Endothelial cell of umbilical vein (primary cell): ENCODE measurements around the gene ARHGAP9. TPM values are rescaled to one million over a fixed set of nuclear protein-coding genes. Genes with fewer than 3 reads are reported as not detected.

Experiments used
- BruUV-seq: library from RNA; stranded (reverse); fragments of 400-500 nt; replicated peaks from 2 replicates; lab custom pipeline; 2021; lab: Mats Ljungman, UMichigan
- CTCF ChIA-PET: fragments of 300-600, 350-600 bp; sonication (Branson Sonifier 250); formaldehyde crosslinking; loops from one replicate; lab custom pipeline; 2021; ENCODE audit warnings: antibody characterized with exemption, inconsistent platforms; lab: Charles Lee
- POLR2A ChIA-PET: fragments of 300-600, 350-600 bp; sonication (Branson Sonifier 250); formaldehyde crosslinking; loops from one replicate; lab custom pipeline; 2021; ENCODE audit warnings: antibody characterized with exemption, inconsistent platforms; lab: Charles Lee
- DNase-seq: peaks from one replicate; pipeline ENCODE4 v3.0.0-alpha.2; 2011; ENCODE audit warnings: low read depth, low spot score
- FAIRE-seq: peaks from 2 replicates; lab custom pipeline; 2011; peaks lifted over from hg19 to GRCh38; lab: Jason Lieb, UNC
- H2AFZ ChIP-seq: 2 replicates; pipeline ENCODE4 v1.6.0; 2012; ENCODE audit warnings: low read depth, low read length, control low read depth, inconsistent platforms
- H3K27ac ChIP-seq: 2 replicates; pipeline ENCODE4 v1.5.1; 2011; ENCODE audit warnings: low read depth, mild to moderate bottlenecking, control low read depth, low read length, moderate library complexity; ENCODE audit not compliant: insufficient read depth
- H3K27me3 ChIP-seq, 2 experiments: 2 replicates each; pipeline versions ENCODE4 v1.6.0 to v1.6.1; 2011; ENCODE audit warnings: low read length in 2 of 2, mixed read lengths in 1 of 2; ENCODE audit not compliant: control insufficient read depth in 2 of 2, insufficient read depth in 2 of 2
- H3K36me3 ChIP-seq, 2 experiments: 2 replicates in 1 of 2; 3 replicates in 1 of 2; pipeline ENCODE4 v1.5.1; 2011; ENCODE audit warnings: low read length in 2 of 2, mild to moderate bottlenecking in 1 of 2, moderate library complexity in 1 of 2; ENCODE audit not compliant: control insufficient read depth in 2 of 2, insufficient read depth in 2 of 2; ENCODE audit errors: extremely low read depth in 1 of 2
- H3K4me1 ChIP-seq: 3 replicates; pipeline ENCODE4 v1.5.1; 2011; ENCODE audit warnings: mild to moderate bottlenecking, low read length; ENCODE audit not compliant: control insufficient read depth, insufficient read depth; ENCODE audit errors: extremely low read depth
- H3K4me2 ChIP-seq: 2 replicates; pipeline ENCODE4 v1.6.1; 2011; ENCODE audit warnings: low read length, control low read depth, mixed read lengths; ENCODE audit not compliant: insufficient read depth
- H3K4me3 ChIP-seq, 3 experiments: fragments of 200-600 bp in 1 of 3; sonication (generic), shearing (Covaris generic) in 1 of 3; replicated peaks in 1 of 3; 2 replicates each; pipeline ENCODE4 v1.5.1; 2011 to 2016; ENCODE audit warnings: control low read depth in 3 of 3, low read length in 3 of 3, mild to moderate bottlenecking in 2 of 3, inconsistent platforms in 1 of 3, low read depth in 1 of 3, moderate library complexity in 1 of 3; ENCODE audit not compliant: insufficient read depth in 1 of 3
- H3K79me2 ChIP-seq: 2 replicates; pipeline ENCODE4 v1.6.0; 2012; ENCODE audit warnings: low read length, inconsistent platforms; ENCODE audit not compliant: control insufficient read depth, insufficient read depth
- H3K9ac ChIP-seq: replicated peaks from 2 replicates; pipeline ENCODE3; 2011; ENCODE audit warnings: low read length, control low read depth; ENCODE audit not compliant: insufficient read depth; ENCODE audit errors: extremely low read depth
- H3K9me1 ChIP-seq: replicated peaks from 3 replicates; pipeline ENCODE4 v1.6.0; 2011; ENCODE audit warnings: mild to moderate bottlenecking, low read length; ENCODE audit not compliant: control insufficient read depth, insufficient read depth; ENCODE audit errors: extremely low read depth
- H3K9me3 ChIP-seq: replicated peaks from 2 replicates; pipeline ENCODE4 v1.5.1; 2012; ENCODE audit warnings: low read length, inconsistent platforms; ENCODE audit not compliant: control insufficient read depth, insufficient read depth
- H4K20me1 ChIP-seq: replicated peaks from 2 replicates; pipeline ENCODE3; 2011; ENCODE audit warnings: mild to moderate bottlenecking, low read length; ENCODE audit not compliant: control insufficient read depth, insufficient read depth; ENCODE audit errors: extremely low read depth
- CTCF ChIP-seq, 2 donors: IDR thresholded peaks; 1 replicate in 1 of 2; 2 replicates in 1 of 2; pipeline ENCODE4 v1.5.1; 2011; ENCODE audit warnings: low read length in 2 of 2, mild to moderate bottlenecking in 2 of 2, moderate library complexity in 2 of 2, control low read depth in 1 of 2, inconsistent platforms in 1 of 2, low read depth in 1 of 2; ENCODE audit not compliant: insufficient read depth in 1 of 2; ENCODE audit errors: extremely low read depth in 1 of 2
- EZH2 ChIP-seq: IDR thresholded peaks from 2 replicates; pipeline ENCODE4 v1.6.1; 2012; ENCODE audit warnings: borderline replicate concordance, low read depth, mild to moderate bottlenecking, moderate library complexity, low read length, inconsistent platforms; ENCODE audit not compliant: severe bottlenecking
- FOS ChIP-seq: IDR thresholded peaks from 2 replicates; pipeline ENCODE4 v1.6.1; 2011; ENCODE audit warnings: mild to moderate bottlenecking, low read length, moderate library complexity, borderline replicate concordance; ENCODE audit not compliant: insufficient read depth
- GATA2 ChIP-seq: IDR thresholded peaks from 2 replicates; pipeline ENCODE4 v1.7.0; 2011; ENCODE audit warnings: low read depth, mild to moderate bottlenecking, moderate library complexity, mixed read lengths, low read length; ENCODE audit not compliant: insufficient read length, insufficient read depth
- JUN ChIP-seq: IDR thresholded peaks from 2 replicates; pipeline ENCODE4 v1.6.1; 2011; ENCODE audit warnings: borderline replicate concordance, low read depth; ENCODE audit not compliant: insufficient read length, insufficient read depth
- MAX ChIP-seq: IDR thresholded peaks from 2 replicates; pipeline ENCODE4 v1.6.1; 2011; ENCODE audit not compliant: insufficient read depth, insufficient read length
- MYC ChIP-seq: IDR thresholded peaks from one replicate; pipeline ENCODE4 v1.6.1; 2011; ENCODE audit warnings: mild to moderate bottlenecking, low read depth, low read length
- POLR2A ChIP-seq: IDR thresholded peaks from 2 replicates; pipeline ENCODE4 v1.6.1; 2012; ENCODE audit warnings: low read depth, mild to moderate bottlenecking, control low read depth, low read length
- POLR2AphosphoS5 ChIP-seq: IDR thresholded peaks from 2 replicates; pipeline ENCODE4 v1.6.1; 2012; ENCODE audit warnings: low read depth, mild to moderate bottlenecking, control low read depth, low read length, moderate library complexity; ENCODE audit not compliant: insufficient read depth
- dilution Hi-C: fragments of 300-500 bp; cut with MboI; formaldehyde crosslinking; loops from one replicate; pipeline ENCODE4 v1.15.0; 2019; ENCODE audit warnings: low sequenced_read_pairs; ENCODE audit not compliant: extremely low pct_ligation_motif_present
- intact Hi-C: fragments of 100-400 bp; cut with micrococcal nuclease; formaldehyde crosslinking; loops from one replicate; pipeline ENCODE4 v1.10.0; 2022
- polyA plus RNA-seq, 4 experiments: library from polyadenylated mRNA; depleted of rRNA in 3 of 4; stranded (reverse) in 3 of 4; unstranded in 1 of 4; fragments of >200 nt; gene quantifications; 2 replicates each; pipeline versions ENCODE4 v1.2.1 to v1.2.3, GENCODE V29; 2011 to 2012; ENCODE audit warnings: missing spikeins in 1 of 4
- total RNA-seq: library from RNA; stranded (reverse); gene quantifications from 2 replicates; pipeline ENCODE4 v1.2.3, GENCODE V29; 2021

The ARHGAP9 gene
- total and polyA plus RNA-seq, 2 donors (not counting 3 experiments of a cell fraction or from before 2014, with no cell fraction given) = 0.25 to 0.38 TPM

- dilution Hi-C loops = no loop called here
- intact Hi-C loops = no loop called here
- H3K4me1 ChIP-seq = peaks cover 7% of the 10 kb centered on the region
- peaks cover 6% of the 10 kb centered on the region for H3K79me2 ChIP-seq
- no peak overlapping the region for H3K9ac ChIP-seq
- peaks cover 5 to 6% of the 10 kb centered on the region in 2 experiments for H3K27me3 ChIP-seq
- H4K20me1 ChIP-seq = no peaks in the 10 kb centered on the region
- no peak overlapping the region for H2AFZ ChIP-seq
- H3K4me3 ChIP-seq = no peak overlapping the region
- BruUV-seq = no TSS peak
- TF ChIP-seq POLR2A = no peak
- TF ChIP-seq GATA2 = no peak
- TF ChIP-seq EZH2 = no peak
- no peak for TF ChIP-seq MYC
- no peak for TF ChIP-seq JUN
- no peak for TF ChIP-seq MAX
- TF ChIP-seq FOS = no peak
- no peak for TF ChIP-seq POLR2AphosphoS5
- TF ChIP-seq CTCF (IDR thresholded peaks at IDR 0.05; ENCODE audit: extremely low read depth in 1 of 2, insufficient read depth in 1 of 2, low read depth in 1 of 2, low read length in 2 of 2) = no peak
- no peaks in the 10 kb centered on the region for H3K9me3 ChIP-seq
- H3K9me1 ChIP-seq = no peaks in the 10 kb centered on the region
- POLR2A ChIA-PET = no interaction called here
- no peak for FAIRE-seq
- no peak overlapping the region for H3K4me2 ChIP-seq
- no peaks in the 10 kb centered on the region for H3K36me3 ChIP-seq
- CTCF ChIA-PET = interaction anchor here (1.2 kb wide), 1 partner anchor 8 kb away, joined by 3 read pairs; no protein-coding TSS in a partner anchor
- DNase-seq = no peak
- no peak overlapping the region for H3K27ac ChIP-seq
These were observed 3.8 kb upstream of the ARHGAP9 start for GRCh38 chr12:57483466-57483865.
